Right lobe of liver (tissue), 4 donors: ENCODE data around the gene ADD2.

ENCODE experiments used
- POLR2A ChIP-seq: fragments of 450-650 bp; IDR thresholded peaks from one replicate; pipeline ENCODE4 v1.6.1; 2017; ENCODE audit warnings: antibody characterized with exemption, mild to moderate bottlenecking
- TF ChIP-seq, protein P1 (sequence below), 4 donors: fragments of 200-600 bp in 3 of 4; fragments of 450-650 bp in 1 of 4; IDR thresholded peaks; one replicate each; pipeline versions ENCODE4 v1.5.1 to v1.8.0; 2016 to 2022; ENCODE audit warnings: antibody characterized with exemption in 4 of 4, mild to moderate bottlenecking in 2 of 4
- donor health status: DM: no; HTN: no; CAD: no.
- donor health status: DM: no; HTN: no; CAD: no.
- donor health status: DM: no; HTN: yes; CAD: no.

DNA sequence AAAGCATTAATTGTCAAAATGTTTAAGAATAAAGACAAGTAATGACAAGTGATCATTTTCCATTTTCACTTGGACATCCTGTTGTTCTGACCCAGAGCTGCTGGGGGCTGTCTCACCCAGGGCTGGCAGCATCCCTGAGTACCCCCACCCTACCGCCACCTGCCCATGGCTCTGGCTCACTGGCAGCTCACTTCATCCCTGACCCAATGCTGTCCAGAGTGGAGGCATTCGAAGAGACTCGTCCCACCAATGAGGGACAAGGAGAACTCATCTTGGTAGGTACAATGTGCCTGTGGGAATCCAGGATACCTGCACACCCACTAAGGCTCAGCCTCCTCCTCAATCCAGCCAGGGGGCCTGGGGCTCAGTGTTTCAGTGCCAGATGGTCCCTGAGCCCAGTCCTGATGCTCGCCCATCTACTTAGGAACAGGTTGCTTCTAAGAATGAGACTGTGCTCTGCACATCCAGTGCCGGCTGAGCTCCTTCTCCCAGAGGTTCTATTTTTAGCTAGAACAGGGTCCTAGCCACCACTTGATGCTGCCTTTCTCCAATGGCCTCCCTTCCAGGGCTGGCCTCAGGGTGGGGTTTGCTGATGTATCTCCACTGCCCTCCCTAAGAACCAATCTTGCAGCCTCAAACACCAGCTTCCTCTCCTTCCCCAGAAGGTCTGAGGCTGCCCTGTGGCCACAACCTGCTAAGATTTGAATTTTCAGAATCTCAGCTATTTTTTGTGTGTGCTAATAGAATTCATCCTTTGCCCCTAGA is 53.7 kb downstream of the ADD2 start:
- TF ChIP-seq, protein P1, sequence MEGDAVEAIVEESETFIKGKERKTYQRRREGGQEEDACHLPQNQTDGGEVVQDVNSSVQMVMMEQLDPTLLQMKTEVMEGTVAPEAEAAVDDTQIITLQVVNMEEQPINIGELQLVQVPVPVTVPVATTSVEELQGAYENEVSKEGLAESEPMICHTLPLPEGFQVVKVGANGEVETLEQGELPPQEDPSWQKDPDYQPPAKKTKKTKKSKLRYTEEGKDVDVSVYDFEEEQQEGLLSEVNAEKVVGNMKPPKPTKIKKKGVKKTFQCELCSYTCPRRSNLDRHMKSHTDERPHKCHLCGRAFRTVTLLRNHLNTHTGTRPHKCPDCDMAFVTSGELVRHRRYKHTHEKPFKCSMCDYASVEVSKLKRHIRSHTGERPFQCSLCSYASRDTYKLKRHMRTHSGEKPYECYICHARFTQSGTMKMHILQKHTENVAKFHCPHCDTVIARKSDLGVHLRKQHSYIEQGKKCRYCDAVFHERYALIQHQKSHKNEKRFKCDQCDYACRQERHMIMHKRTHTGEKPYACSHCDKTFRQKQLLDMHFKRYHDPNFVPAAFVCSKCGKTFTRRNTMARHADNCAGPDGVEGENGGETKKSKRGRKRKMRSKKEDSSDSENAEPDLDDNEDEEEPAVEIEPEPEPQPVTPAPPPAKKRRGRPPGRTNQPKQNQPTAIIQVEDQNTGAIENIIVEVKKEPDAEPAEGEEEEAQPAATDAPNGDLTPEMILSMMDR (IDR thresholded peaks at IDR 0.05), result no peak
- TF ChIP-seq POLR2A, result no peak
